RWPE2 (cell line): ENCODE results near the gene BTBD3.

Experiments
- ATAC-seq: fragments of 200-7000 bp; cut with Tn5 transposase; 3 replicates; pipeline ENCODE4 v1.9.1; 2021; ENCODE audit warnings: low read depth
- DNase-seq: peaks from one replicate; pipeline ENCODE4 v3.0.0-alpha.2; 2020; ENCODE audit warnings: low spot score
- H3K27ac ChIP-seq: fragments of 450-650 bp; 2 replicates; pipeline ENCODE4 v1.5.1; 2017; ENCODE audit warnings: mild to moderate bottlenecking; ENCODE audit not compliant: poor library complexity, severe bottlenecking
- H3K27me3 ChIP-seq: fragments of 250-450 bp; sonication (Bioruptor Pico); 2 replicates; pipeline ENCODE4 v1.5.1; 2021; ENCODE audit warnings: mild to moderate bottlenecking, moderate library complexity; ENCODE audit not compliant: insufficient read depth, poor library complexity, severe bottlenecking
- H3K36me3 ChIP-seq: fragments of 250-450 bp; sonication (Bioruptor Pico); 2 replicates; pipeline ENCODE4 v1.5.1; 2020; ENCODE audit warnings: low read depth, mild to moderate bottlenecking, moderate library complexity
- H3K4me1 ChIP-seq: fragments of 250-450 bp; sonication (Bioruptor Pico); 2 replicates; pipeline ENCODE4 v1.5.1; 2021; ENCODE audit warnings: mild to moderate bottlenecking, moderate library complexity; ENCODE audit not compliant: insufficient read depth, poor library complexity, severe bottlenecking
- H3K4me3 ChIP-seq: fragments of 250-450 bp; sonication (Bioruptor Pico); 2 replicates; pipeline ENCODE4 v1.5.1; 2021; ENCODE audit warnings: mild to moderate bottlenecking, moderate library complexity; ENCODE audit not compliant: severe bottlenecking
- H3K9me3 ChIP-seq: fragments of 250-450 bp; sonication (Bioruptor Pico); 2 replicates; pipeline ENCODE4 v1.5.1; 2021; ENCODE audit warnings: mild to moderate bottlenecking, moderate library complexity; ENCODE audit not compliant: severe bottlenecking
- TF ChIP-seq, protein P1 (sequence below): fragments of 450-650 bp; IDR thresholded peaks from one replicate; pipeline ENCODE4 v1.5.1; 2017; ENCODE audit warnings: mild to moderate bottlenecking, moderate library complexity; ENCODE audit not compliant: poor library complexity, severe bottlenecking

The BTBD3 gene

DNA sequence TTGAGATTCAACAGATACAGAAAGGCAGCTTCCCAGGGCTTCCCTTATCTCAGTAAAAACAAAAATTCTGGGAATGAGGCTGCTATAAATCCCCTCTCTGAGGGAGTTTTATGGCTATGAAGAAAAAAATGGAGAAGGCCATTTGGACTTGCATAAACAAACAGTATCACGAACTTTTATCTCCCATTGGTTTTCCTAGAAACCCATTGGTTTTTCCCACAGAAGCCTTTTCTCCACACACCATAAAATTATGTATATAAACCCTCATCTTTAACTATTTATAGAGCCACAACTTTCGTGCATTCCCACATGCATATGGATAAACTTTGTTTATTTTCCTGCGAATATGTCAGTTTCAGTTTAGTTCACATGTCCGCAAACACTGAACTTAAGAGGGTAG lies 36.2 kb upstream of the BTBD3 start:
- DNase-seq (no peak), ATAC-seq (no peak)
- H3K9me3 ChIP-seq, result peaks cover 2% of the 10 kb centered on the region
- no peaks in the 10 kb centered on the region for H3K4me1 ChIP-seq
- no peak overlapping the region for H3K4me3 ChIP-seq
- peak overlapping the region; percentile 33 for H3K27ac ChIP-seq
- H3K36me3 ChIP-seq, result no peaks in the 10 kb centered on the region
- no peaks in the 10 kb centered on the region for H3K27me3 ChIP-seq
- TF ChIP-seq, protein P1, sequence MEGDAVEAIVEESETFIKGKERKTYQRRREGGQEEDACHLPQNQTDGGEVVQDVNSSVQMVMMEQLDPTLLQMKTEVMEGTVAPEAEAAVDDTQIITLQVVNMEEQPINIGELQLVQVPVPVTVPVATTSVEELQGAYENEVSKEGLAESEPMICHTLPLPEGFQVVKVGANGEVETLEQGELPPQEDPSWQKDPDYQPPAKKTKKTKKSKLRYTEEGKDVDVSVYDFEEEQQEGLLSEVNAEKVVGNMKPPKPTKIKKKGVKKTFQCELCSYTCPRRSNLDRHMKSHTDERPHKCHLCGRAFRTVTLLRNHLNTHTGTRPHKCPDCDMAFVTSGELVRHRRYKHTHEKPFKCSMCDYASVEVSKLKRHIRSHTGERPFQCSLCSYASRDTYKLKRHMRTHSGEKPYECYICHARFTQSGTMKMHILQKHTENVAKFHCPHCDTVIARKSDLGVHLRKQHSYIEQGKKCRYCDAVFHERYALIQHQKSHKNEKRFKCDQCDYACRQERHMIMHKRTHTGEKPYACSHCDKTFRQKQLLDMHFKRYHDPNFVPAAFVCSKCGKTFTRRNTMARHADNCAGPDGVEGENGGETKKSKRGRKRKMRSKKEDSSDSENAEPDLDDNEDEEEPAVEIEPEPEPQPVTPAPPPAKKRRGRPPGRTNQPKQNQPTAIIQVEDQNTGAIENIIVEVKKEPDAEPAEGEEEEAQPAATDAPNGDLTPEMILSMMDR, result no peak

DNA sequence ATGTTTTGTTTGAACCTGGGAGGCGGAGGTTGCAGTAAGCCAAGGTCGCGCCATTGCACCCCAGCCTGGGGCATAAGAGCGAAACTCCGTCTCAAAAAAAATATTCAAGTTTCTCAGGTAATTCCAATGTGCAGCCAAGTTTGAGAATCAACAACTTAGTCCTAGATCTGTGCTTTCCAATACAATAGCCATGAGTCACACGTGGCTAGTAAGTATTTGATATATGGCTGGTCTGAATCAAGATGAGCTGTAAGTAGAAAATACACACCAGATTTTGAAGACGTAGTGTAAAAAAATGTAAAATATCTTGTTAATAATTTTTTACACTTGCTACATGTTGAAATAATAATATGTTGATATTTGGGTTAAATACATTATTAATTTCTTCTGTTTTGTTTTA lies 35.0 kb upstream of the BTBD3 start:
- peaks cover 2% of the 10 kb centered on the region for H3K9me3 ChIP-seq
- TF ChIP-seq, protein P1, result no peak
- H3K4me3 ChIP-seq, result no peak overlapping the region
- no peaks in the 10 kb centered on the region for H3K27me3 ChIP-seq
- no peaks in the 10 kb centered on the region for H3K36me3 ChIP-seq
- no peak overlapping the region for H3K27ac ChIP-seq
- H3K4me1 ChIP-seq, result no peaks in the 10 kb centered on the region
- DNase-seq, result no peak
- peak; percentile 76; the same call in 2 of the 3 replicates for ATAC-seq

DNA sequence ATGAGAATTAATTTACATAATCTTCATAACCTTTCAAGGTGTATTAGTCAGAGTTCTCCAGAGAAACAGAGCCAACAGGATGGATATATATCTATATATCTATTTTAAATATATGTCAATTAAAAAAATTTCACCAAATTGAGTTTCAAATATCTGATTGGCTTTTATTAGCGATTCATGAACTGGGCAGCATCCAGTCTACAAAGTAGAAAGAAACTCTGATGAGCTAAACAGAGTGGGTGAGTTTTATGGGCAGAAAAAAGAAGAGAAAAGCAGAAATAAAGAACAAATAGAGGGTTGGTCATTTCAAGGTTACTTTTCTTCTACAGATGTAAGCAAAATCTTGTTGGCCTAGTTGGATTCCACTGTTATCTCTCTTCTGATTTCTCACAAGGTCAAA lies 29.0 kb upstream of the BTBD3 start:
- DNase-seq (no peak), ATAC-seq (no peak)
- H3K27ac ChIP-seq, result no peak overlapping the region
- H3K4me3 ChIP-seq, result no peak overlapping the region
- H3K9me3 ChIP-seq, result no peaks in the 10 kb centered on the region
- TF ChIP-seq, protein P1, result no peak
- peaks cover 12% of the 10 kb centered on the region for H3K4me1 ChIP-seq
- no peaks in the 10 kb centered on the region for H3K27me3 ChIP-seq
- 0 out of 2 replicates have a peak, but pooled peaks cover 4% of the 10 kb centered on the region for H3K36me3 ChIP-seq

DNA sequence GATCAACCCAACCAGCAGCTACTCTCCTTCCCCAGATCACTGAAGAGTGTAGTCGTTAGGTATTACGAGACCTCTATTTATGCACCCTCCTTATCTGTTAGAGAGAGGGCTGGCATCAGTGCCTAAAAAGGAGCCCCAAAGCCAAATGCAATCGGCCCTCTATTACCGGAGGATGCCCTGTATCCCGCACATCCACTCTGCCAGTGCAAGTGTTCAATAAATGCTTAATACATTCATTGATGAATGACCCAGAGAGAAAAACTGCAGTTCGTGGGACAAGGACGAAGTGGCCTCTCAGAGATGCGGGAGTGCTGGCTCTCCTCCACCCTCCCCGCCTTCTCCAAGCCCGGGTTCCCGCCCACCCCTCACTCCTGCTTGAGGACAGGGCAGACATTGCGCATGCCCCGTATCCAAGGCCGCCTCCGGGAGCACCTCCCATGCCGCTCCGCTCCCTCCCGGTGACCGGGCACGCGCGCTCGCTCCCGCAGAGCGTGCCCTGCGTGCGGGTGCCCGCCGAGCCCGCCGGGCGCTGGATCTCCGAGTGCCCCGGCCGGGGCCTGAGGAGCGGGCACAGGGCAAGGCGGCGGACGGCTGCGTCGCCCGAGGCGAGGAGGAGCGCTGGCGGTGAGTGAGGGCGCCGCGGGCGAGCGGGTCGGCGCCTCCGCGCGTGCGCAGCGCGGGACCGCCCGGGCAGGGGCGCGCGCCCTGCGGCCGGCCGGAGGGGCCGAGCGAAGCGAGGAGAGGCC lies 27.2 kb upstream of the BTBD3 start:
- Histone ChIP-seq H3K27ac (peak overlapping the region; percentile 80), H3K27me3 (no peaks in the 10 kb centered on the region), H3K4me1 (peaks cover 29% of the 10 kb centered on the region), H3K36me3 (0 out of 2 replicates have a peak, but pooled peaks cover 4% of the 10 kb centered on the region), H3K4me3 (peak overlapping the region; percentile 98), H3K9me3 (no peaks in the 10 kb centered on the region)
- ATAC-seq, result peak; percentile 77
- TF ChIP-seq, protein P1, result no peak
- peak; percentile 92 for DNase-seq
